Activated naive CD8-positive, alpha-beta T cell treated with anti-CD3 and anti-CD28 coated beads for 36 hours (primary cell): Measurements from ENCODE around the gene KAZN. TPM values are rescaled to one million over a fixed set of nuclear protein-coding genes. Genes with fewer than 3 reads are reported as not detected.
A peak's percentile ranks its signal among the peaks of the same experiment; 100 is the strongest.

Source experiments
- DNase-seq: peaks from one replicate; pipeline ENCODE4 v3.0.0; 2021
- H3K27ac Mint-ChIP-seq: one replicate; pipeline ENCODE4 v1.8.0; 2022; ENCODE audit warnings: mild to moderate bottlenecking, moderate library complexity, mixed read lengths
- H3K27me3 Mint-ChIP-seq: one replicate; pipeline ENCODE4 v1.8.0; 2022; ENCODE audit warnings: mild to moderate bottlenecking, mixed read lengths
- H3K36me3 Mint-ChIP-seq: one replicate; pipeline ENCODE4 v1.8.0; 2021; ENCODE audit warnings: mild to moderate bottlenecking, mixed read lengths
- H3K4me1 Mint-ChIP-seq: one replicate; pipeline ENCODE4 v1.8.0; 2021; ENCODE audit warnings: mixed read lengths
- H3K4me3 Mint-ChIP-seq: one replicate; pipeline ENCODE4 v1.8.0; 2022; ENCODE audit warnings: mild to moderate bottlenecking, moderate library complexity, mixed read lengths
- H3K9me3 Mint-ChIP-seq: one replicate; pipeline ENCODE4 v1.8.0; 2022; ENCODE audit warnings: mixed read lengths
- total RNA-seq, 2 experiments: library from RNA; stranded (reverse); gene quantifications; one replicate each; pipeline ENCODE4 v1.2.3, GENCODE V29; 2021

KAZN gene
- total RNA-seq, 2 experiments from 2014 or later = 0.74 to 1.5 TPM

GRCh38 chr1:14768582-14769304, 170.3 kb downstream of the KAZN start:
- Mint-ChIP-seq H3K36me3 (no peaks in the 10 kb centered on the region), H3K4me1 (no peaks in the 10 kb centered on the region), H3K9me3 (no peaks in the 10 kb centered on the region), H3K27ac (no peak overlapping the region), H3K4me3 (no peak overlapping the region), H3K27me3 (peaks cover 4% of the 10 kb centered on the region)
- DNase-seq = no peak

- no peak for DNase-seq
- Mint-ChIP-seq H3K36me3 (no peaks in the 10 kb centered on the region), H3K27ac (no peak overlapping the region), H3K4me3 (no peak overlapping the region), H3K4me1 (no peaks in the 10 kb centered on the region), H3K9me3 (no peaks in the 10 kb centered on the region), H3K27me3 (peaks cover 4% of the 10 kb centered on the region)
Measured at GRCh38 chr1:14769486-14770274, 171.2 kb downstream of the KAZN start.

DNA sequence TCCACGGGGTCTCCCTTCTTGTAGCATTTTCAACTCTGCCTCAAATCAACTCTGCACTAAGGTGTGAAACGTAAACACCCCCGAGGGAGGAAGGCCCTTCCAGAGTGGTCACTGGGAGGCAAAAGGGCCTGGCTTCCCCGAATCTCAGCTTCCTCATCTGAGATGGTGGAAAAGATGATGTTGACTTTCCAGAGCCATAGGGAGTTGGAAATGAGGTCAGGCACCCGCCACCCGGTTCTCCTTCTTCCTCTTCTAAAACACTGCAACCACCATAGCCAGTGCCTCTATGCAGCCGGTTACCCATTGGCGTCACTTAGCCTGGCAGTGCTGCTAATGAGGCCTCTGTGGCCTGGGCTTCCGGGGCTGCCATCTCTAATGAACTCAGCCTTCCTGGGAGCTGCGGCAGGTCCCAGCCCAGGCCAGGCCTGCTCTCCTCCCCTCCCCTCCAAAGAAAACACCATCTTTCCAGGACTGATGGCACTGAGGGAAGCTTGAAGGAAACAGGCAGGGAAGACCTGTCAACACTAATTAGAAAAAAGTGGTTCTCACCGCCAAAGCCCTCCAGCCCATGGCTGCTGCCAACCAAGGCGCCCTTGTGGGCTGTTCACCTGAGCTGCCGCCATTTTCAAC, 175.0 kb downstream of the KAZN start:
- no peaks in the 10 kb centered on the region for H3K9me3 Mint-ChIP-seq
- no peaks in the 10 kb centered on the region for H3K36me3 Mint-ChIP-seq
- H3K27me3 Mint-ChIP-seq = peaks cover 4% of the 10 kb centered on the region
- H3K4me1 Mint-ChIP-seq = peaks cover 3% of the 10 kb centered on the region
- DNase-seq = no peak
- no peak overlapping the region for H3K27ac Mint-ChIP-seq
- no peak overlapping the region for H3K4me3 Mint-ChIP-seq

- DNase-seq = no peak
- no peak overlapping the region for H3K27ac Mint-ChIP-seq
- peaks cover 8% of the 10 kb centered on the region for H3K27me3 Mint-ChIP-seq
- H3K4me3 Mint-ChIP-seq = no peak overlapping the region
- H3K4me1 Mint-ChIP-seq = peaks cover 3% of the 10 kb centered on the region
- H3K36me3 Mint-ChIP-seq = no peaks in the 10 kb centered on the region
- H3K9me3 Mint-ChIP-seq = no peaks in the 10 kb centered on the region
Measured at GRCh38 chr1:14774225-14774624, 175.7 kb downstream of the KAZN start.

- Mint-ChIP-seq H3K4me1 (peaks cover 3% of the 10 kb centered on the region), H3K27ac (no peak overlapping the region), H3K4me3 (no peak overlapping the region)
Measured at GRCh38 chr1:14774988-14775387, 176.5 kb downstream of the KAZN start.

GRCh38 chr1:14775434-14775833, 176.9 kb downstream of the KAZN start:
- Mint-ChIP-seq H3K4me3 (no peak overlapping the region), H3K36me3 (no peaks in the 10 kb centered on the region), H3K9me3 (no peaks in the 10 kb centered on the region)

More at GRCh38 chr1:14774988-14775387, 176.5 kb downstream of the KAZN start:
- no peaks in the 10 kb centered on the region for H3K9me3 Mint-ChIP-seq
- H3K27me3 Mint-ChIP-seq = peaks cover 11% of the 10 kb centered on the region
- DNase-seq = no peak
- no peaks in the 10 kb centered on the region for H3K36me3 Mint-ChIP-seq

DNA sequence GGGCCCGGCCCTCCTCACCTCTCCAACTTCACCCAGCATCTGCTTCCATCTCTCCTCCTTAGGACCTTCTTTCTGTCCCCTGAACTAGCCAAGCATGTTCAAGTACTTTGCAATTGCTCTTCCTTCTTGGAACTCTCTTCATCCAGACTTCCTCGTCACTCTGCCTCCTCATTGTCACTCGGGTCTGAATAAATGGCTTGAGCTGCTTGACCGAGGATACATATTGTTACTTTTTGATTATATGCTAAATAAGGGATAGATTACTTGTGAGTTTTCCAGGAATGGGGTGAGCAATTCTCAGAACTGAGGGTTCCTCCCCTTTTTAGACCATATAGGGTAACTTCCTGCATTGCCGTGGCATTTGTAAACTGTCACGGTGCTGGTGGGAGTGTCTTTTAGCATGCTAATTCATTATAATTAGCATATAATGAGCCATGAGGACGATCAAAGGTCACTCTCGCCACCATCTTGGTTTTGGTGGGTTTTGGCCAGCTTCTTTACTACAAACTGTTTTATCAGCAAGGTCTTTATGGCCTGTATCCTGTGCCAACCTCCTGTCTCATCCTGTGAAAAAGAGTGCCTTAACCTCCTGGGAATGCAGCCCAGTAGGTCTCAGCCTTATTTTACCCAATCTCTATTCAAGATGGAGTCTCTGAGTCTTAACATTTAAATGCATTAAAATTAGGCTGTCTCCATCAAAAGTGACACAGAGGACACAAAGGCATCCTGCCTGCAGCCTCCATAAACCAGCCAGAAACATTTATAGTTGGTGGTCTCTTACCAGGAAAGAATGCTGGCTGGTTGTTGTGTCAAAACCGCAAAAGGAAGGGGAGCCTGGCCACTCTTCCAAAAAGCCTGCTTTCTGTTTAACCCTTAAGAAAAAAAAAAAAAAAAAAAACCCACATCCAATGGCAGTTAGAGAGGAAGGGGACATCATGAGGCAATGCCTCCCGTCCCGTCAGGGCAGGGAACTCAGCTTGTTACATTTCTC, 179.3 kb downstream of the KAZN start:
- Mint-ChIP-seq H3K4me3 (no peak overlapping the region), H3K9me3 (no peaks in the 10 kb centered on the region), H3K4me1 (peaks cover 3% of the 10 kb centered on the region), H3K27ac (no peak overlapping the region), H3K36me3 (no peaks in the 10 kb centered on the region), H3K27me3 (peaks cover 11% of the 10 kb centered on the region)
- no peak for DNase-seq

More at GRCh38 chr1:14775434-14775833, 176.9 kb downstream of the KAZN start:
- Mint-ChIP-seq H3K4me1 (peaks cover 3% of the 10 kb centered on the region), H3K27ac (no peak overlapping the region), H3K27me3 (peaks cover 11% of the 10 kb centered on the region)
- DNase-seq = no peak

GRCh38 chr1:14778541-14778897, 180.0 kb downstream of the KAZN start:
- H3K4me3 Mint-ChIP-seq = no peak overlapping the region
- DNase-seq = no peak
- no peaks in the 10 kb centered on the region for H3K9me3 Mint-ChIP-seq
- H3K36me3 Mint-ChIP-seq = no peaks in the 10 kb centered on the region
- H3K4me1 Mint-ChIP-seq = peaks cover 3% of the 10 kb centered on the region
- H3K27ac Mint-ChIP-seq = no peak overlapping the region
- peaks cover 11% of the 10 kb centered on the region for H3K27me3 Mint-ChIP-seq

GRCh38 chr1:14778898-14779865, 180.7 kb downstream of the KAZN start:
- DNase-seq = peak; percentile 10
- no peak overlapping the region for H3K4me3 Mint-ChIP-seq
- H3K27ac Mint-ChIP-seq = no peak overlapping the region
- peaks cover 3% of the 10 kb centered on the region for H3K4me1 Mint-ChIP-seq
- H3K9me3 Mint-ChIP-seq = no peaks in the 10 kb centered on the region
- peaks cover 11% of the 10 kb centered on the region for H3K27me3 Mint-ChIP-seq
- no peaks in the 10 kb centered on the region for H3K36me3 Mint-ChIP-seq

DNA sequence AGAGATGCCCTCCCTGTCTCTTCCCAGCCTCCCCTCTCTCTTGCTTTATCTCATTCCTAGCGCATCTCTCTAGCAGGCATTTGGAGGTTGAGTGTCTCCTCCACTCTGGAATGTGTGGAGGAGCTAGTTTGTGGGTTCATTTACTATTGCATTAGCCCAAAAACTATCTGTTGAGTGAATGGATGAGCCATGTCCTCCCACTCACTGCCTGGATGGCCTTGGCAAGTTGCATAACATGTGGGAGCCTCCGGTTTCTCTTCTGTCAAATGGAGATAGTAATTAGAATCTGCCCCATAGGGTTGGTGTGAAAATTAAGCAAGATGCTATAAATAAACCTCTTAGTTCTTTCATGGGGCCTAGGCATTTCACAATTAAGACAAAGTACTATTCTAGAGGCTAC, 181.8 kb downstream of the KAZN start:
- no peak for DNase-seq
- peaks cover 3% of the 10 kb centered on the region for H3K4me1 Mint-ChIP-seq
- no peak overlapping the region for H3K4me3 Mint-ChIP-seq
- no peaks in the 10 kb centered on the region for H3K9me3 Mint-ChIP-seq
- peaks cover 11% of the 10 kb centered on the region for H3K27me3 Mint-ChIP-seq
- no peaks in the 10 kb centered on the region for H3K36me3 Mint-ChIP-seq
- no peak overlapping the region for H3K27ac Mint-ChIP-seq

- Mint-ChIP-seq H3K27me3 (peaks cover 11% of the 10 kb centered on the region), H3K9me3 (no peaks in the 10 kb centered on the region), H3K36me3 (no peaks in the 10 kb centered on the region), H3K27ac (no peak overlapping the region), H3K4me1 (peaks cover 3% of the 10 kb centered on the region), H3K4me3 (no peak overlapping the region)
- no peak for DNase-seq
Measured at GRCh38 chr1:14781811-14782210, 183.3 kb downstream of the KAZN start.

DNA sequence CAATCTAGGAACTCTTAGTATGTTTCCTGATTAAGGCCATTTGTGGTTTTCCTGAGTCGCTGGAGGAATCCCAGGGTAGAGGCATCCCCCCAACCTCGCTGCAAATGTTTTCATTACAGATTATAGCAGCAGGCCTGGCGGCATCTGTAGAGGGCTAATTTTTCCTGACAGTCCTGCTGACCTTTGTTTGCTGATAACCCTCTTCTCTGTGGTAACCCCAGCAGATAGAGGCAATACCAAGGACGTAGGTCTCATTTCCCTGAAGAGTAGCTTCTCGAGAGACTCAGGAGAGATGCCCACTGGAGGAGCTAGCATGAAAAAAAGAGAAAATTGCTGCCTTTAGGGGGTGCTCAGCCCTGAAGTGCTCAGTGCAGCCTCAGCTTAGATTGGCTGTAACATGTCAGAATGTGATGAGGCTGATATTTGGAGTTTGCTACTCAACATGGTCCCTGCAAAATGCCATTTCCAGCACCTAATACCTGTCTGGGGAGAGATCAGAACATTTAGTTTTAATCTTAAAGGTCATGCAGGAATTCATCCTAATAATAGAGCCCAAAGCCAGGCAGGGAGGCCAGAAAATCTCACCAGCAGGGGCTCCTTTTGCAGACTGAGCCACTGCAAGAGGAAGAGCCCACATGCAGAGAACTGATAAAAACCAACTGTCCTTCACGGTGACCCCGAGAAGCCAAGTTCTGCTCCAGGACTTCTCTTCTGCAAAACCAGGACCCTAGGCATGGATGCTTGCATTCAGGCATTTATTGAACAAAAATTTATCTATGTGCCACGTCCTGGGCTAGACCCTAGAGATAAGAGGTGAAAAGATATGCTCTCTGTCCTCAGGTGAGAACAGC, 184.5 kb downstream of the KAZN start:
- H3K27ac Mint-ChIP-seq = no peak overlapping the region
- H3K9me3 Mint-ChIP-seq = no peaks in the 10 kb centered on the region
- no peak for DNase-seq
- peaks cover 7% of the 10 kb centered on the region for H3K27me3 Mint-ChIP-seq
- no peaks in the 10 kb centered on the region for H3K36me3 Mint-ChIP-seq
- H3K4me3 Mint-ChIP-seq = no peak overlapping the region
- no peaks in the 10 kb centered on the region for H3K4me1 Mint-ChIP-seq

DNA sequence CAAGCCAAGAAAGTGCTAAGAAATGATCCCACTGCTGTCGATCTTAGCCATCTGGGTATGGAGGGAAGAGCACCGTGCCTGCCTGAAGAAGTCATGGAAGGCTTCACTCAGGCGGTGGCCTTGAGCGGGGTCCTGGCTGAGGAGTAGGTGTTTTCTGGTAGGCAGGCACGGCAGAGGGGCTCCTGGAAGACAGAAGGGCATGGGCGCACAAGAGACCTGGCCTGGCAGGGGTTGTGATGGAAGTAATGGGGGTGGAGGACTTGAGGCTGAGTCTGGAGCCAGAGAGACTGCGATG, 185.1 kb downstream of the KAZN start:
- Mint-ChIP-seq H3K4me3 (no peak overlapping the region), H3K27me3 (peaks cover 7% of the 10 kb centered on the region), H3K9me3 (no peaks in the 10 kb centered on the region), H3K36me3 (no peaks in the 10 kb centered on the region), H3K4me1 (no peaks in the 10 kb centered on the region), H3K27ac (no peak overlapping the region)
- DNase-seq = no peak
